Muscle of back (tissue), 11 donors: ENCODE data around the gene PPARD. TPM values are rescaled to one million over a fixed set of nuclear protein-coding genes. Genes with fewer than 3 reads are reported as not detected.
A peak's percentile ranks its signal among the peaks of the same experiment; 100 is the strongest.
"Not testable (repeated sequence)": the region's sequence is repeated elsewhere in the genome, so short reads cannot be mapped to it uniquely, and the experiment has no call there.

Source experiments
- DNase-seq, 3 donors: peaks; one replicate each; pipeline versions ENCODE4 v3.0.0 to v3.0.0-alpha.2; 2013
- polyA plus RNA-seq, 10 donors: library from polyadenylated mRNA; unstranded; fragments of 120-200 nt; gene quantifications; one replicate each; pipeline ENCODE4 v1.2.1, GENCODE V29; 2013; ENCODE audit not compliant: insufficient read length in 10 of 10

The PPARD gene
- polyA plus RNA-seq, 10 donors = 17.9 to 23.5 (median 20.2) TPM

- DNase-seq = no peak
These were observed 30.8 kb upstream of the PPARD start for GRCh38 chr6:35311390-35312075.

- DNase-seq = no peak
These were observed 30.1 kb upstream of the PPARD start for GRCh38 chr6:35312076-35312800.

- no peak for DNase-seq
These were observed 29.6 kb upstream of the PPARD start for GRCh38 chr6:35312807-35313206.

- DNase-seq = no peak
These were observed 24.7 kb upstream of the PPARD start for GRCh38 chr6:35317483-35318195.

GRCh38 chr6:35318196-35319171 is 23.9 kb upstream of the PPARD start:
- peak; percentile 74 to 93 (median 84) for DNase-seq

- DNase-seq = no peak
These were observed 22.9 kb upstream of the PPARD start for GRCh38 chr6:35319346-35320030.

- no peak for DNase-seq
These were observed 22.3 kb upstream of the PPARD start for GRCh38 chr6:35320031-35320410.

- DNase-seq = no peak
These were observed 21.3 kb upstream of the PPARD start for GRCh38 chr6:35321091-35321490.

GRCh38 chr6:35327349-35328027 is 14.9 kb upstream of the PPARD start:
- DNase-seq = peak; percentile 15 to 59 (median 38)

GRCh38 chr6:35328108-35328723 is 14.1 kb upstream of the PPARD start:
- no peak for DNase-seq

GRCh38 chr6:35328965-35329364 is 13.4 kb upstream of the PPARD start:
- not testable (repeated sequence) for DNase-seq

GRCh38 chr6:35330541-35331119 is 11.7 kb upstream of the PPARD start:
- DNase-seq = no peak

- not testable (repeated sequence) for DNase-seq
These were observed 10.1 kb upstream of the PPARD start for GRCh38 chr6:35332074-35332887.

GRCh38 chr6:35341557-35341956 is 801 bp upstream of the PPARD start:
- no peak for DNase-seq

- DNase-seq = peak in 2 of 3 donors; percentile 52 to 69
These were observed 905 bp downstream of the PPARD start for GRCh38 chr6:35343092-35343834.

- DNase-seq = no peak
These were observed 1.6 kb downstream of the PPARD start for GRCh38 chr6:35343835-35344550.

- DNase-seq = no peak
These were observed 9.1 kb downstream of the PPARD start for GRCh38 chr6:35351422-35351821.
